Measurements from ENCODE around the gene ITIH4.

Gene ITIH4

GRCh38 chr3:52770496-52771333, 59.8 kb downstream of the ITIH4 start, which contains the start of gene NEK4:
Gene NEK4, minus strand, starts transcription at chr3:52770940. Its CDS starts 194 bp downstream, at chr3:52770746.
- ChIA-PET CTCF (interaction anchor here (0.8 to 1.4 kb wide), 3 partner anchors 27 to 302 kb away, joined by 3 read pairs; no protein-coding TSS in a partner anchor), POLR2A (interaction anchor here (0.8 to 1.6 kb wide), 2 partner anchors 12 to 156 kb away, joined by 3 to 4 read pairs; no protein-coding TSS in a partner anchor)
- peak; percentile 23 for DNase-seq (ENCODE audit: low read depth, low spot score)
- peak within 1 kb of the TSS; percentile 89 for H3K4me3 ChIP-seq (ENCODE audit: low read depth, low read length)
- TF ChIP-seq CTCF (IDR thresholded peaks at IDR 0.05; ENCODE audit: insufficient read depth, low read length, missing control alignments): no peak

GRCh38 chr3:52769786-52770455, 60.6 kb downstream of the ITIH4 start:
- ChIA-PET POLR2A (interaction anchor here (0.8 to 1.6 kb wide), 2 partner anchors 11 to 157 kb away, joined by 3 to 4 read pairs; no protein-coding TSS in a partner anchor), CTCF (interaction anchor here (0.9 to 1.4 kb wide), 2 partner anchors 51 to 81 kb away, joined by 3 read pairs; no protein-coding TSS in a partner anchor)

GRCh38 chr3:52763466-52763865, 67.0 kb downstream of the ITIH4 start:
- CTCF ChIA-PET: interaction anchor here (1.0 to 1.3 kb wide), 2 partner anchors 20 to 309 kb away, joined by 3 read pairs; no protein-coding TSS in a partner anchor

More at GRCh38 chr3:52769786-52770455, 60.6 kb downstream of the ITIH4 start:
- peak overlapping the region; percentile 89 for H3K4me3 ChIP-seq (ENCODE audit: low read depth, low read length)
- no peak for TF ChIP-seq CTCF (IDR thresholded peaks at IDR 0.05; ENCODE audit: insufficient read depth, low read length, missing control alignments)
- DNase-seq (ENCODE audit: low read depth, low spot score): no peak

More at GRCh38 chr3:52763466-52763865, 67.0 kb downstream of the ITIH4 start:
- POLR2A ChIA-PET: no interaction called here
- no peak overlapping the region for H3K4me3 ChIP-seq (ENCODE audit: low read depth, low read length)
- no peak for TF ChIP-seq CTCF (IDR thresholded peaks at IDR 0.05; ENCODE audit: insufficient read depth, low read length, missing control alignments)
- DNase-seq (ENCODE audit: low read depth, low spot score): no peak
